M059J (cell line): ENCODE results near the gene FEZF1. TPM values are rescaled to one million over a fixed set of nuclear protein-coding genes. Genes with fewer than 3 reads are reported as not detected.

ENCODE experiments used
- DNase-seq: peaks from one replicate; pipeline ENCODE4 v3.0.0-alpha.2; 2012; ENCODE audit warnings: low read depth
- total RNA-seq: library from RNA; depleted of rRNA; stranded (reverse); fragments of >200 nt; shearing (Covaris generic); gene quantifications from 2 replicates; pipeline ENCODE4 v1.2.3, GENCODE V29; 2014; rRNA removed

The FEZF1 gene
- total RNA-seq, 1 experiment from 2014 or later, result not detected

DNA sequence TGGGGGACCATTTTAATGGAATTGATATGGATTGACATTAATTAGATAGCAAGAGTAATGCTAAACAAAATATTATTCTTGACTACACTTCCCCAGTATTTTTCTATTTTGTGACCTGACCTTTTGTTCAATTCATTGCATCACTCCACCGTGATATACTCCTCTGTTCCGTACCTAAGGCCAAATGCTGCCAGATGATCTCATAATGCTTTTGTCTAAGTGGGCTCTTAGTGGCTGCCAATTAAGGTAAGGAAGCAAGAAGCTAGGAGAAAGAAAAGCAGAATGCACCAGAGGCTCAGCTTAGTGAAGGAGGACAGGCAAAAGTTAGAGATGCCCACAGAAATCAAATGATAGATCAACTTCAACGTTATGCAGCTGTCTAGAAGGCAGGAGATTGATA is 36.4 kb downstream of the FEZF1 start:
- DNase-seq, result no peak

DNA sequence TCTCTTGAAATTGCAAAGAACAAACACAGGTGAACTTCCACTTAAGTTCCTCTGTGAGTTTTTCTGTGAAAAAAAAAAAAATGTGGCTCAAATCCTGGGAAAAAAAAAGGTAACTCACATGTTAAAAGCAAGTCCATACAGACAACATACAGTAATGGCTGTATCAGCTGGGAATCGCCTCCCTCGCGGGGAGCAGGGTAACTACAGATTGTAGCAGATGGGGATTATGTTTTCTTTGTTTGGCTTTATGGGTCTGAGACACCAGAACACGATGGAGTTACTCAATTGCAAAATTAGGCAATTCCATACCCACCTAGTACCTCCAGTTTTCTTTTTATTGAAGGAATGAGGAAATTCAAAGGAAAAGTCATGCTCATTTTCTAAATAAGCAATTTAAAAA is 42.3 kb downstream of the FEZF1 start:
- DNase-seq, result no peak

DNA sequence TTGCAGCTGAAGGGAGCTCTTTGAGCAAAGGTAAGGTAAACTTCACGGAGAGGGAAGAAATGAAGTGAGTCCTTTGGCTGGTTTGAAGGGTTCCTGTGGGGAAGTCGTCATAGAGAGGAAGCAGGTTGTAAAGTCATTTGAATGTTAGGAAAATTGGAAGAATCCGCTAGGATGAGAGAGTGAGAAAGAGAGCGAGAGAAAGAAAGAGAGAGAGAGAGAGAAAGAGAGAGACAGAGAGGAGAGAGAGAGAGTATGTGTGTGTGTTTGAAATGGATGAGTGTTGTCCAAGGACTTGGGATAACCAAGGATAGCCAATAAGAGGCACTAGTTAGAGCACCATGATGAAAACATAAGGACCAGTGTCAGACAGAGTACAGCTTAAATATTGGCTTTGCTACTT is 43.1 kb downstream of the FEZF1 start:
- DNase-seq, result no peak

DNA sequence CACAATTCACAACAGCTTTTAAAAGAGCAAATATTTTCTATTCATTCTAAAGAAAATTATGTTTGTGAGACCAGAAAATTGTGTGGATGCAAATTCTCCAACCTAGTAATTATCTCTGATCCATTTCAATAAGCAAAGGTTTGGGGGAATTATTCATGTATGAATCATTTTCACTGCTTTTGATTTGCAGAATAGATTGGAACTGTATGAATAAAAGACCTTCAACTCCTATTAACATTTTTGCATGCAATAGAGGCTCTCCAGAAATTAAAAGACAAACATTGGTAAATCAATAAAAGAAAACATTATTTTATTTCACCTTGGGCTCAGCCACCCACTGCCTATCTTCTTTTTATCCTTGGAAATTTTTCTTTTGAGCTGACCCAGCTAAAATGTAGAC is 43.5 kb downstream of the FEZF1 start:
- DNase-seq, result no peak

DNA sequence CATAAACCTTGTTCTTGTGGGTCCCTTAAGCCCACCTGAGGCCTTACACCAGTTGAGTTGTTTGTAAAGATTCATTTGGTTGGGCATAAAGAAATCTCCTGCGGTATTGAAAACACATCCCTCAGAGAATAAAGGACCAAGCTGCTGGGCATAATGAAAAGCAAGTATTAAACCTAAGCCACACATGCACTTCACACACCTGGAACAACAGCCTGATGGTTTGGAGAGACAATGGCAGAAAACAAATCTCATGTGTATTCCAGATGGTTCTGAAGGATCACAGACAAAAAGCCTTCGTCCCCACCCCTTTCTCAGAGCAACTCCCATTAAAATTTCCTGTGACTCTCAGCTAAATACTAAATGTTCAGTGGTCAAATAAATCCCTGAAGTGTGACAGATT is 44.2 kb downstream of the FEZF1 start:
- no peak for DNase-seq

DNA sequence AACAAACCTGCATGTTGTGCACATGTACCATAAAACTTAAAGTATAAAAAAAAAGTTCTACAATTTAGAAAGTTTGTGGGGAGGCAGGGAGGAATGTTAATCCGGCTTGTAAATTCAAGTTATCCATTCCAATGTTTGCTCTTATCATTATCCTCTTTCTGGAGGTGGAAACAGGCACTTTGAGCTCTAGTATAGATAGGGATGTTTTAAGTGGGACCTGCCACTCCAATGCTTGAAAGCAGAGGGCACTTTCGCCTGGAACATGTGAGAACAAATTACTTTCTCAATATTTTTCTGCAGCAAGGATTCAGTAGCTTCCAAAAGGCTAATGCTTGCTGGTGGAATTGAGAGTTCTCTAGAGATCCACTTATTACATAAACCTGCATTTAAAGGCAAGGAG is 45.6 kb downstream of the FEZF1 start:
- no peak for DNase-seq

DNA sequence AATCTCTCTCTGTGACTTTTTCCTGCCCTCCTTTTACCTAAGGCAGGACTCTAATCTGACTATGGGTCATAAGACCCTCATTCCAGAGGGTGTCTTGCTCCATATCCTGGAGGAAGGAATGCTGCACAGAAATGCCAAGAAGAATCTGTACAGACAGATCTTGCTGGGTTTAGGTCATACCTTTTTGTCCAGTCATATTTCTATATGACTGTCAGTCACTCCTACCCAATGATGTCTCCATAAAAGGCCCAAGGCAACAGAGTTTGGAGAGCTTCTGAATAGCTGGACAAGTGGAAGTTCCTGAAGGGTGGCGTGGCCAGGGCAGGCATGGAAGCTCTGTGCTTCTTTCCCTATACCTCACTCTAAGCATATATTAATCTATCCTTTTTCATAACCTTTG is 47.5 kb downstream of the FEZF1 start:
- DNase-seq, result no peak

DNA sequence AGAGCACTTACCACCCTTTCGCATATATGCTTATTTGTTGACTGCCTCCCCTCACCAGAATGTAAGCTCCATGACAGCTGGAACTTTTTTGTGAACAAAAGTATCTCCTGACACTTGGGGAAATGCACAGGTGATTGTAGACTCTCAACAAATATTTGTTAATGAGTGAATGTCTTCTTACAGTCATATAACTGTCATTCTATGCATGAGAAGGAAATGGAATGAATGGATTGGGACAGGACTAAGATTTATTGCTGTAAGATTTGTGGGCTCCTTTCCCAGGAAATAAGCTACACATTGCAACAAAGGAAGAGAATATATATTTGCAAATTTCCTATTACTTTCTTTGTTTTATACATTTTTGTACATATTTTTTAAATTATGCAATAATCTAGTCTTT is 48.5 kb downstream of the FEZF1 start:
- DNase-seq, result no peak

DNA sequence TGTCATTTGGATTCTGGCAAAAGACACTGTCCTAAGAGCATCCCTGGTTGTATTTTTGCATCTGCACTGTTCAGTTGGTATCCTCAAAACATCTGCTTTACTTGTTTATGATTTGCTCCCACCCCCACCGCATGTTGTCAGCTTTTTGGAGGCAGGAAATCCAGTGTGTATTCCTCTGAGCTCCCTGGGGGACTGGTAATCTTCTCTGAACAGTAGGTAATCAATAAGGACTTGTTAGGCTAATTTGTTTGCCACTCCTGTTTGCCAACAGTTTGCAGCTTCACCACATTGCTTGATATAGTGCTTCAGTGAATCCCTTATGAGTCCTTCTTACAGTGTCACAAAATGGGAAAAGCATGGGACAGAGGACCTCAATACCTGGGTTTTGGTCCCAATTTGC is 49.1 kb downstream of the FEZF1 start:
- DNase-seq, result no peak

Other genes starting within 250 kb of the FEZF1 start
- 2.4 and 4.7 TPM in 2 replicates for gene AASS, start 160.5 kb downstream of the FEZF1 start, total RNA-seq